Small intestine (tissue), 7 donors: Measurements from ENCODE around the gene CCDC183. TPM values are rescaled to one million over a fixed set of nuclear protein-coding genes. Genes with fewer than 3 reads are reported as not detected.
A peak's percentile ranks its signal among the peaks of the same experiment; 100 is the strongest.
"Not testable (repeated sequence)": the region's sequence is repeated elsewhere in the genome, so short reads cannot be mapped to it uniquely, and the experiment has no call there.

Source experiments
- DNase-seq, 2 donors: peaks; one replicate each; pipeline versions ENCODE4 v3.0.0 to v3.0.0-alpha.2; 2013
- FAIRE-seq: peaks from 2 replicates; lab custom pipeline; 2012; peaks lifted over from hg19 to GRCh38; lab: Jason Lieb, UNC
- H3K27ac ChIP-seq, 3 donors: one replicate each; pipeline ENCODE4 v1.5.1; 2013; ENCODE audit warnings: low read length in 2 of 3, mild to moderate bottlenecking in 2 of 3, control low read depth in 1 of 3, inconsistent platforms in 1 of 3, low read depth in 1 of 3, moderate library complexity in 1 of 3
- H3K27me3 ChIP-seq, 3 donors: one replicate each; pipeline ENCODE4 v1.6.1; 2013; ENCODE audit warnings: low read length in 3 of 3, inconsistent platforms in 1 of 3; ENCODE audit not compliant: control insufficient read depth in 3 of 3, insufficient read depth in 3 of 3
- H3K36me3 ChIP-seq, 3 donors: one replicate each; pipeline ENCODE4 v1.6.1; 2013; ENCODE audit warnings: low read length in 3 of 3, inconsistent platforms in 1 of 3, low read depth in 1 of 3, mild to moderate bottlenecking in 1 of 3, moderate library complexity in 1 of 3; ENCODE audit not compliant: control insufficient read depth in 3 of 3, insufficient read depth in 2 of 3
- H3K4me1 ChIP-seq, 3 donors: one replicate each; pipeline ENCODE4 v1.6.1; 2013; ENCODE audit warnings: low read length in 2 of 3, inconsistent platforms in 1 of 3, low read depth in 1 of 3, mild to moderate bottlenecking in 1 of 3, moderate library complexity in 1 of 3; ENCODE audit not compliant: control insufficient read depth in 3 of 3, insufficient read depth in 2 of 3
- H3K4me3 ChIP-seq, 3 donors: one replicate each; pipeline ENCODE4 v1.5.1; 2013; ENCODE audit warnings: low read length in 3 of 3, control low read depth in 1 of 3, inconsistent platforms in 1 of 3, low read depth in 1 of 3, mild to moderate bottlenecking in 1 of 3, moderate library complexity in 1 of 3
- H3K9me3 ChIP-seq, 2 donors: one replicate each; pipeline ENCODE4 v1.6.1; 2013; ENCODE audit warnings: low read depth in 1 of 2, low read length in 1 of 2; ENCODE audit not compliant: control insufficient read depth in 2 of 2, insufficient read depth in 1 of 2
- WGBS, 3 donors: extraction: QIAGEN DNeasy Blood & Tissue Kit; methylation state at CpG; one replicate each; pipeline ENCODE4 v1.1.7; 2013; 5-methylcytosine and 5-hydroxymethylcytosine counted together
- polyA plus RNA-seq, 4 donors: library from polyadenylated mRNA; stranded (reverse) in 3 of 4; unstranded in 1 of 4; fragments of 200-250 nt in 3 of 4; fragments of 120-200 nt in 1 of 4; gene quantifications; one replicate each; pipeline versions ENCODE4 v1.2.1 to v1.2.3, GENCODE V29; 2013
- donor health status: healthy with polysubstance abuse.
- donor health status: control.
- donor health status: control.
- donor health status: Bipolar disorder and iron deficiency.
- donor health status: healthy.

The CCDC183 gene
- polyA plus RNA-seq, 4 donors, result 0.40 to 37.9 (median 2.1) TPM

- H3K4me3 ChIP-seq, result no peak overlapping the region
- DNase-seq, result no peak
- peaks cover 2 to 65% (median 19%) of the 10 kb centered on the region in 3 donors for H3K36me3 ChIP-seq
- 81 to 89% (median 84%) methylated on average over 29 of the region's 29 CpGs for WGBS, 3 donors
- H3K4me1 ChIP-seq, result peaks cover 0 to 47% (median 4%) of the 10 kb centered on the region in 3 donors
- no peak for FAIRE-seq
- H3K27ac ChIP-seq, result no peak overlapping the region
- no peaks in the 10 kb centered on the region for H3K9me3 ChIP-seq
- peaks cover 0 to 3% (median 0%) of the 10 kb centered on the region in 3 donors for H3K27me3 ChIP-seq
These were observed 42.4 kb downstream of the CCDC183 start for GRCh38 chr9:136838314-136839228.

DNA sequence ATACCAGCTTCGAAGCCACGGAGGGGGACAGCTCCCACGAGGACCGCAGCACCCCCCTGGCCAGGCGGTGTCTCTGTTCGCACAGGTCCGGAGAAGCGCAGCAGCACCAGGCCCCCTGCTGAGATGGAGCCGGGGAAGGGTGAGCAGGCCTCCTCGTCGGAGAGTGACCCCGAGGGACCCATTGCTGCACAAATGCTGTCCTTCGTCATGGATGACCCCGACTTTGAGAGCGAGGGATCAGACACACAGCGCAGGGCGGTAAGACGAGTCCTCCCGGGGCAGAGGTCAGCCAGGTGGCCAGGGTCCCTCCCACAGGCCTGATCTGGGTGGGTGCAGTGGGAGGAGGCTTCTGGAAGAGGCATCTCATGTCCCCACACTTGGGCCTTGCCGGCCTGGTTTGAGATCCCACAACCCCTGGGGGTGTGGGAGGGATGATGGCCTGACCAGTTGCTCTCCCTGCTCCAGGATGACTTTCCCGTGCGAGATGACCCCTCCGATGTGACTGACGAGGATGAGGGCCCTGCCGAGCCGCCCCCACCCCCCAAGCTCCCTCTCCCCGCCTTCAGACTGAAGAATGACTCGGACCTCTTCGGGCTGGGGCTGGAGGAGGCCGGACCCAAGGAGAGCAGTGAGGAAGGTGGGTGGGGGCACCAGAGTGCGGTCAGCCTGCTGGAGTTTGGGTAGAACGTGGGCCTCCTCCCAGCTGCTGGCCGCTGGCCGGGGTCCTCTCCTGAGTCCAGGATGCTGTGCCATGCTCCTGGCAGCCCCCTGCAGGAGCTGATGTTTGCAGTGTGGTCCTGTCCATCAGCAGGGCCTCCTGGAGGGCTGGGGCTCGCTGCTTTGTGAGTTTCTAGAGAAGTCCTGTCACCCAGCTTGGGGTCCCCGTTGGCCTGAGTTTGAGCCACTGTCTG is 43.3 kb downstream of the CCDC183 start:
- FAIRE-seq, result no peak

DNA sequence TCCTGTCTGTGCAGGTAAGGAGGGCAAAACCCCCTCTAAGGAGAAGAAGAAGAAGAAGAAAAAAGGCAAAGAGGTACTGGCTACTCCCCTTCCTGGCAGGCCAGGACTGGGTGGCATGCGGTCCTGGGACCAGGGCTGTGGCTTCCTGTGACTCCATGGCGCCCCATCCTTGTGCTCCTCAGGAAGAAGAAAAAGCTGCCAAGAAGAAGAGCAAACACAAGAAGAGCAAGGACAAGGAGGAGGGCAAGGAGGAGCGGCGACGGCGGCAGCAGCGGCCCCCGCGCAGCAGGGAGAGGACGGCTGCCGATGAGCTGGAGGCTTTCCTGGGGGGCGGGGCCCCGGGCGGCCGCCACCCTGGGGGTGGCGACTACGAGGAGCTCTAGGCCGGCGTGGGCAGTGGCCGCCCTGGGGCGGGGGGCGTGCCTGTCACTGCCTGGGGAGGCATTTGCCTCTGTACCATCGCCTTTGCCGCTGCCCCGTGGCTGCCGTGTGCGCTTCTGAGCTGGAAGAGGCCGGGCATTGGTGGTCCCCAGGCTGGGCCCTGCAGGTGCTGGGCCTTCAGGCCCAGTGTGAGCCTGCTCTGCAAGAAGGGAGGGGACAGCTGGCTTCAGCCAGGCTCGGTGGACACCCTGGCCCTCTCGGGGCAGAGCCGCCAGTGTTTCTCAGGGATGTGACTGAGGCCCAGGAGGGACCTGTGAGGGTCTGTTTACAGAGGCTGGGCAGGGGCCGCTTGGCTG is 44.2 kb downstream of the CCDC183 start:
- H3K9me3 ChIP-seq, result peaks cover 0 to 4% of the 10 kb centered on the region in 2 donors
- peaks cover 0 to 52% (median 4%) of the 10 kb centered on the region in 3 donors for H3K4me1 ChIP-seq
- peak overlapping the region; percentile 75 to 90 (median 84) for H3K27ac ChIP-seq
- 20 to 64% (median 45%) methylated on average over 28 to 32 of the region's 32 CpGs for WGBS, 3 donors
- no peak overlapping the region for H3K4me3 ChIP-seq
- peak; percentile 41 to 71 for DNase-seq
- no peak for FAIRE-seq
- H3K27me3 ChIP-seq, result peaks cover 0 to 8% (median 3%) of the 10 kb centered on the region in 3 donors
- peaks cover 2 to 58% (median 17%) of the 10 kb centered on the region in 3 donors for H3K36me3 ChIP-seq

More for the DNA sequence above, 43.3 kb downstream of the CCDC183 start:
- H3K27ac ChIP-seq, result peak overlapping the region in 1 of 3 donors; percentile 84
- peaks cover 0 to 4% (median 0%) of the 10 kb centered on the region in 3 donors for H3K27me3 ChIP-seq
- peaks cover 0 to 49% (median 4%) of the 10 kb centered on the region in 3 donors for H3K4me1 ChIP-seq
- no peak overlapping the region for H3K4me3 ChIP-seq
- peak in 1 of 2 donors; percentile 14 for DNase-seq
- 86 to 87% (median 87%) methylated on average over 36 of the region's 36 CpGs for WGBS, 3 donors
- H3K36me3 ChIP-seq, result peaks cover 2 to 61% (median 19%) of the 10 kb centered on the region in 3 donors
- H3K9me3 ChIP-seq, result no peaks in the 10 kb centered on the region

DNA sequence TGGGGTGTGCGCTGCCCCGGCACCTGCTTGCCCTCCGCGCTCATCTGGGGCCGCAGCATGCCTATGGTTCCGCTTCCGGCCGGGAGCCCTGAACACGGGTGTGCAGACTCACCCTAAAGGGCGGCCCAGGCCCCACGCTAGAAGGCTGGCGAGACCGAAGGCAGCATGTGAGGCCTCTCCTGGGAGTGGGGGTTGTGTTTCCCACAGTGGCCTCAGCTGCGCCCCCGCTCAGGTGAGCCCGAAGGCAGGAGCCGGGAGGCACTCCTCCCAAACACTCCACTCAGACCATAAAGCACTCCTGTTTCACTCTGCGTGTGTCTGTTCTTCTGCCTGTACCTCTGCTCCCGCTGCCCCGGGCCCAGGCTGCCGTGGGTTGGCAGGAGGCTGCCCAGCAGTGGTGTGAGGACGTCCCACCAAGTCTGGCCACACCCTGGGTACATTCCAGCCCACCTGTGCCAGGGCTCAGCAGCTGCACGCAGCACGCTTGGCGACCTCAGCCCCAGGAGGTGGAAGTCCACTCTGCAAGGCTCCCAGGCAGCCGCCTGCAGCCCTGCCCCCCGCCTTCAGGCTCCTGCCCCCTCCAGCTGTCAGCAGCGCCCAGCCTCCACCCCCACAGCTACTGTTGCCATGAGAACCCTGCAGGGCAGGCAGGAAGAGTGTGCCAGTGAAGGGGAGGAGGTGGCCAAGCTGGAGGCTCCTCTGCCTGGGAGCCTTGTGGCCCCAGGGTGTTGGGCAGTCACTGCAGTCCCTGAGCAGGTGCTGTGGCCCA is 44.9 kb downstream of the CCDC183 start:
- peak; percentile 94 to 95 for DNase-seq
- Histone ChIP-seq H3K36me3 (peaks cover 2 to 51% (median 17%) of the 10 kb centered on the region in 3 donors), H3K27me3 (peaks cover 3 to 14% (median 3%) of the 10 kb centered on the region in 3 donors), H3K27ac (peak overlapping the region; percentile 75 to 90 (median 84)), H3K4me1 (peaks cover 0 to 53% (median 4%) of the 10 kb centered on the region in 3 donors), H3K9me3 (peaks cover 0 to 6% of the 10 kb centered on the region in 2 donors), H3K4me3 (no peak overlapping the region)
- WGBS, 3 donors, result 13 to 60% (median 42%) methylated on average over 23 to 28 of the region's 28 CpGs
- no peak for FAIRE-seq

DNA sequence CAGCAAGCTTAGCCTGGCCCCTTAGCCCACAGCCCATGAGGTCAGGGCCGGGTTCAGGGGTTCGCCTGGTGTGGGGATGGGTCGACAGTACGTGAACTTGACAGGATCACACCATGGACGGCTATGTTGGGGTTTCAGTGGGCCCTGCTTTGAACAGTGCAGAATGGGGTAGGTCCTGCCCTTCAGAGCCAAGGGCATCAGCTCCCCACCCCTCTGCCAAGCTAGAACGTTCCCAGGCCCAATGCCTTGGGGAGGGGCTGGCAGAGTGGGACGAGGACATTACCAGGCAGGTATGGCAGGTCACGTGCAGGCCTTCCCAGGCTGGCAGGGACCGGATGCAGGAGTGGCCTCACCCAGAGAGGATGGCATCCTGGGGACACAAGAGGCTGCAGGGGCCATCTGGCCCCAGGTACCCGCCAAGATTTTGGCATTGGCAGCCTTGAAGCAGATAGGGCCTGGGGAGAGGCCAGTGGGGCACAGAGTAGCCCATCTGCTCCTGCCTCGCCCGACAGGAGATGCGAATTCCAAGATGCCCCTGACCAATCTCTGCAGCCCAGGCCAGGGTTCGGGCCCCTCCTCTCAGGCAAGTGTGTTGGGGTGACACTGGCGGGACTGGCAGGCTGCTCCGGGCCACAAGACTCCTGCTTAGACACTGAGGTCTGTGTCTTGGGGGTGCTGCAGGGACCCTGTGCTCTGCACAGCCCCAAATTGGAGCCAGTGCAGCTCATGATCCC is 45.7 kb downstream of the CCDC183 start:
- H3K27ac ChIP-seq, result peak overlapping the region; percentile 59 to 84 (median 59)
- not testable (repeated sequence) for FAIRE-seq, H3K9me3 ChIP-seq
- peaks cover 2 to 44% (median 13%) of the 10 kb centered on the region in 3 donors for H3K36me3 ChIP-seq
- WGBS, 3 donors, result 15 to 38% (median 19%) methylated on average over 14 to 16 of the region's 16 CpGs
- DNase-seq, result peak in 1 of 2 donors; percentile 48
- H3K27me3 ChIP-seq, result peaks cover 3 to 19% (median 9%) of the 10 kb centered on the region in 3 donors
- H3K4me1 ChIP-seq, result peaks cover 0 to 58% (median 4%) of the 10 kb centered on the region in 3 donors
- peak overlapping the region in 2 of 3 donors; percentile 38 to 52 for H3K4me3 ChIP-seq

DNA sequence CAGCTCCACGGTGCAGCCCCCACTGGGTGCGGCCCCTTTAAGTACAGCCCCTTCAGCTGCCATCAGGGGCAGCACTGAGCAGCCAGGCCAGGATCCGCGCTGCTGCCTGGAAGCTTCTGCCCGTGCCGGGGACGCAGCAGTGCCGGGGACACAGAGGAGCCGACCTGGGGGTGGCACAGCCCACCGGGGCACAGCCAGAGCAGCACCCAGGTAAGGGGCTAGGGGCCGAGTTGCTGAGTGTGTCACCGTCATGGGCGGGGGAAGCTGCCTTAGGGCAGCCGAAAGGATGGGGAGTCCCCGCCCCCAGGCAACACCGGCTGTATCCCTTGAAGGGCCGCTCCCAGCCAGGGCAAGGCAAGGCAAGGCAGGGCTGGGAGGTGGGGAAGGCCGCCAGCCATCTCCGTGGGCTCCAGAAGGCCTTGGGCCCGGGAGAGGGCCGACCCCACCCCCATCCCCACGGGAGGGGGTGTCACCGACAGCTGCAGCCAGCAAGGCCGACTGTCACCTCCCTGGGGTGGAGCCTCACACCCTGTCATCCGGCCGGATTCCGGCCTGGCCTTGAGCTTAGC is 46.3 kb downstream of the CCDC183 start, which contains the start of gene AJM1:
AJM1 (plus strand) TSS at position 99 of the 569 bp plus-strand sequence. CDS start 1,937 bp downstream, outside the sequence.
- H3K9me3 ChIP-seq, FAIRE-seq: not testable (repeated sequence)
- peaks cover 2 to 37% (median 13%) of the 10 kb centered on the region in 3 donors for H3K36me3 ChIP-seq
- WGBS, 3 donors, result 0 to 1% (median 1%) methylated on average over 17 to 25 of the region's 27 CpGs
- H3K27ac ChIP-seq, result peak within 1 kb of the TSS; percentile 59 to 84 (median 59)
- peak within 1 kb of the TSS; percentile 36 to 52 (median 38) for H3K4me3 ChIP-seq
- peaks cover 0 to 59% (median 4%) of the 10 kb centered on the region in 3 donors for H3K4me1 ChIP-seq
- DNase-seq, result peak; percentile 74 to 94
- H3K27me3 ChIP-seq, result peaks cover 3 to 20% (median 9%) of the 10 kb centered on the region in 3 donors
